Heart left ventricle (tissue), 13 donors: ENCODE data around the gene BICD1.

ENCODE experiments used
- CTCF ChIP-seq, 12 donors: fragments of 200-600 bp; sonication (generic) in 4 of 12; IDR thresholded peaks; one replicate each; pipeline versions ENCODE4 v1.5.0 to v1.8.0; 2018 to 2022; ENCODE audit warnings: antibody characterized with exemption in 12 of 12, mild to moderate bottlenecking in 5 of 12
- POLR2A ChIP-seq, 2 donors: fragments of 450-650 bp; IDR thresholded peaks; one replicate each; pipeline ENCODE4 v1.6.1; 2017; ENCODE audit warnings: antibody characterized with exemption in 2 of 2, mild to moderate bottlenecking in 2 of 2, moderate library complexity in 2 of 2
- donor health status: ischemic (EF 13 %, LVEDD 7.1; RV severe dilation, severe dysfunction).
- donor health status: DM: no; HTN: yes; CAD: no.
- donor health status: DM: no; HTN: no; CAD: no.
- donor health status: ischemic (EF 25% LVEDD 6.9; RV normal size, moderate dysfunction).
- donor health status: ischemic (EF 25% LVEDD 5.7; RV mildly dilated, moderate dysfunction).
- donor health status: ischemic (EF 35%, LVEDD 5.7; RV mildly dilated, moderate dysfunction).
- donor health status: nonischemic (EF 11% LVEDD 7.7; RV severe dilation, severe dysfunction).
- donor health status: DM: yes; HTN: yes; CAD: no.
- donor health status: PGD.
- donor health status: ischemic (EF 29% LVEDD 5.4; RV normal size, mild dysfunction).
- donor health status: nonischemic (EF 23%, LVEDD 6.1; RV moderate dilation, normal function).

DNA sequence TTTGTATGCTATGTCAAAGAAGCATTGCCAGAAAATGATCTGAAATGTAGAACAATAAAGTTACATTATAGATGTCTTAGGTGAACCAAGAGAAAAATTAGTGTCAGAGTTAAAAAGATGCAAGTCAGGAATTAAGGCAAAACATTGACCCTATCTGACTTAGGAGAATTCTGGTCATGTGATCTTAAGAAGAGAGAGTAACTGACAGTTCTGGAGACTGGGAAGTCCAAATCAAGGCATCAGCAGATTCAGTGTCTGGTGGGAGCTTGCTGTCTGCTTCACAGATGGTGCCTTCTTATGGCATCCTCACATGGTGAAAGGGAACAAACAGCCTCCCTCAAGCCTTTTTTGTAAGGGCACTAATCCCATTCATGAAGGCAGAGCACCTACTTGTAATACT, 42.8 kb downstream of the BICD1 start:
- TF ChIP-seq POLR2A (IDR thresholded peaks at IDR 0.05) (no peak), CTCF (IDR thresholded peaks at IDR 0.05) (no peak)
